Measurements from ENCODE around the gene PAQR8. TPM values are rescaled to one million over a fixed set of nuclear protein-coding genes. Genes with fewer than 3 reads are reported as not detected.
A peak's percentile ranks its signal among the peaks of the same experiment; 100 is the strongest.

The PAQR8 gene
- total and polyA plus RNA-seq, 2 of the 13 experiments (the other 11 are each of a cell fraction or from before 2014, with no cell fraction given) = 37.7 to 50.7 TPM

GRCh38 chr6:52371656-52372191 is 9.8 kb downstream of the PAQR8 start (continued):
- peak in 1 of 2 experiments; percentile 83; a peak in 2 of 4 replicates for TF ChIP-seq ATF4 (CRISPR knock-in tag; IDR thresholded peaks at IDR 0.05)
- no peak for TF ChIP-seq NR1H2 (CRISPR knock-in tag; IDR thresholded peaks at IDR 0.05; ENCODE audit: borderline replicate concordance, low read depth)
- TF ChIP-seq, protein P1, sequence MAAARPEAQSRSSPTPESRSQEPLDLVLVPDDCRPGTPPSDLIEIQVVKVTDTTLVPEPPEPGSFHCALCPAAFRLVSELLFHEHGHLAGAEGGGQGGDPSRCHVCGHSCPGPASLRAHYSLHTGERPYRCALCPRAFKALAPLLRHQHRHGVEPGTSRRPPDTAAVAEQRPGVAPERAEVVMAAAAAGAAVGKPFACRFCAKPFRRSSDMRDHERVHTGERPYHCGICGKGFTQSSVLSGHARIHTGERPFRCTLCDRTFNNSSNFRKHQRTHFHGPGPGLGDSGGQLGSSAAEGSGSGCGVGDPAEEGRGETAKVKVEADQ (CRISPR knock-in tag; IDR thresholded peaks at IDR 0.05; ENCODE audit: borderline replicate concordance) = peak; percentile 23; the same call in 1 of the 2 replicates
- TF ChIP-seq EP300 (IDR thresholded peaks at IDR 0.05; ENCODE audit: low read depth in 2 of 2, low read length in 2 of 2) = peak; percentile 82 to 97; a peak in 3 of 4 replicates
- no peak; the same call in 1 of the 2 replicates for TF ChIP-seq EP300 (CRISPR knock-in tag; IDR thresholded peaks at IDR 0.05; ENCODE audit: borderline replicate concordance)
- TF ChIP-seq ZNF280D (CRISPR knock-in tag; IDR thresholded peaks at IDR 0.05) = peak; percentile 60; the same call in 1 of the 2 replicates
- peak; percentile 97 for TF ChIP-seq BCL6 (CRISPR knock-in tag; IDR thresholded peaks at IDR 0.05)
- no peak for TF ChIP-seq MBNL3 (CRISPR knock-in tag; conservative IDR thresholded peaks at IDR 0.05)
- TF ChIP-seq SMAD1 (CRISPR knock-in tag; IDR thresholded peaks at IDR 0.05; ENCODE audit: borderline replicate concordance, low read depth) = no peak
- peak; percentile 63; the same call in 1 of the 2 replicates for TF ChIP-seq ZHX1 (CRISPR knock-in tag; IDR thresholded peaks at IDR 0.05; ENCODE audit: low read depth)
- peak; percentile 67; the same call in 1 of the 2 replicates for TF ChIP-seq ZNF124 (CRISPR knock-in tag; IDR thresholded peaks at IDR 0.05)
- peak; percentile 71; the same call in 1 of the 2 replicates for TF ChIP-seq KMT2B (CRISPR knock-in tag; IDR thresholded peaks at IDR 0.05)
- TF ChIP-seq CREB3 (CRISPR knock-in tag; IDR thresholded peaks at IDR 0.05) = no peak
